ENCODE results near the gene ARL2.

DNA sequence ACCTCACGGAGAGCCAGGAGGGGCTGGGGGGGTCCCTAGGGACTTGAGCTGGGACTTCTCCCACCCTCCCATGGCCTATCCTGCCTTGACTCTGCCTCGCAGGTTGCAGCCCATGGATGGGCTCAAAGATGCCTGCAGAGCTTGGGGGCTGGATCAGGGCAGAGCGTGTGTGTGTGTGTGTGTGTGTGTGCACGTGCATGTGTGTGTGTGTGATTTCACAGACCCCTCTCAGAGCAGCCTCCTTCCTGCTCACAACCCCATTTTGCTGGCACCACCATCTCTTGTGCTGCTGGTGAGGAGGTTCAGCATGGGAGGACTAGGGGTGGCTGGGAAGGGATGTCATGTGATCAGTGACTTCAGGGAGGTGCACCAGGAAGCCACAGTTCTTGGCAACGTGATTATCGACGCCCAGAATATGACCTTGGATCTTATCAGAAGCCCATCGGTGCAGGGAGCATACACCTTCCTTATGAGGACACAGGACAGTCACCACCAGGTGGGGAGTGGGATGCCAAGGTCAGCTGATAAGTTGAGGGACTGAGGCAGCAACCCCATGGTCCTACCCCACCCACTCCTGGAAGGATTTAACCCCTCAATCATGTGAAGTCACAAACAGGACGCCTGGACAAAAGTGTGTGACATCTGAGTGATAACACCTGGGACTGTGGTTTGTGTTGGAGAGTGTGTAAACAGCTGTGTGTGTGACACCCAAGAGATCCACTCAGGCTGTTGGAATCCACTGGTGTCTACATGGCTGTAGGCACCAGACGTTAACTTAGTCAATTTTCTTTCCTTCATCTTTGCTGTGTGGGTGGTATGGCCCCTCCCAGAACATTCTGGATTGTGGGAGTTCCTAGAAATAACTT lies 46.2 kb downstream of the ARL2 start:
- TF ChIP-seq, protein P1, sequence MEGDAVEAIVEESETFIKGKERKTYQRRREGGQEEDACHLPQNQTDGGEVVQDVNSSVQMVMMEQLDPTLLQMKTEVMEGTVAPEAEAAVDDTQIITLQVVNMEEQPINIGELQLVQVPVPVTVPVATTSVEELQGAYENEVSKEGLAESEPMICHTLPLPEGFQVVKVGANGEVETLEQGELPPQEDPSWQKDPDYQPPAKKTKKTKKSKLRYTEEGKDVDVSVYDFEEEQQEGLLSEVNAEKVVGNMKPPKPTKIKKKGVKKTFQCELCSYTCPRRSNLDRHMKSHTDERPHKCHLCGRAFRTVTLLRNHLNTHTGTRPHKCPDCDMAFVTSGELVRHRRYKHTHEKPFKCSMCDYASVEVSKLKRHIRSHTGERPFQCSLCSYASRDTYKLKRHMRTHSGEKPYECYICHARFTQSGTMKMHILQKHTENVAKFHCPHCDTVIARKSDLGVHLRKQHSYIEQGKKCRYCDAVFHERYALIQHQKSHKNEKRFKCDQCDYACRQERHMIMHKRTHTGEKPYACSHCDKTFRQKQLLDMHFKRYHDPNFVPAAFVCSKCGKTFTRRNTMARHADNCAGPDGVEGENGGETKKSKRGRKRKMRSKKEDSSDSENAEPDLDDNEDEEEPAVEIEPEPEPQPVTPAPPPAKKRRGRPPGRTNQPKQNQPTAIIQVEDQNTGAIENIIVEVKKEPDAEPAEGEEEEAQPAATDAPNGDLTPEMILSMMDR (IDR thresholded peaks at IDR 0.05 in 8 of 11, conservative IDR thresholded peaks at IDR 0.05 in 3 of 11): no peak
- TF ChIP-seq POLR2AphosphoS5 (IDR thresholded peaks at IDR 0.05): no peak
